Tibial nerve (tissue), 4 donors: Measurements from ENCODE around the gene MED19.

ENCODE experiments used
- EP300 ChIP-seq, 2 donors: sonication (generic); formaldehyde crosslinking; IDR thresholded peaks; one replicate each; pipeline ENCODE4 v1.6.1; 2017; ENCODE audit warnings: antibody characterized with exemption in 2 of 2, mild to moderate bottlenecking in 1 of 2
- POLR2A ChIP-seq, 2 donors: fragments of 450-650 bp; IDR thresholded peaks; one replicate each; pipeline ENCODE4 v1.6.1; 2017; ENCODE audit warnings: antibody characterized with exemption in 2 of 2, mild to moderate bottlenecking in 2 of 2, moderate library complexity in 2 of 2
- TF ChIP-seq, protein P1 (sequence below), 5 experiments: fragments of 200-600 bp in 3 of 5; fragments of 450-650 bp in 2 of 5; sonication (generic) in 3 of 5; IDR thresholded peaks; one replicate each; pipeline ENCODE4 v1.5.1; 2016 to 2019; ENCODE audit warnings: antibody characterized with exemption in 5 of 5, mild to moderate bottlenecking in 3 of 5, moderate library complexity in 2 of 5

DNA sequence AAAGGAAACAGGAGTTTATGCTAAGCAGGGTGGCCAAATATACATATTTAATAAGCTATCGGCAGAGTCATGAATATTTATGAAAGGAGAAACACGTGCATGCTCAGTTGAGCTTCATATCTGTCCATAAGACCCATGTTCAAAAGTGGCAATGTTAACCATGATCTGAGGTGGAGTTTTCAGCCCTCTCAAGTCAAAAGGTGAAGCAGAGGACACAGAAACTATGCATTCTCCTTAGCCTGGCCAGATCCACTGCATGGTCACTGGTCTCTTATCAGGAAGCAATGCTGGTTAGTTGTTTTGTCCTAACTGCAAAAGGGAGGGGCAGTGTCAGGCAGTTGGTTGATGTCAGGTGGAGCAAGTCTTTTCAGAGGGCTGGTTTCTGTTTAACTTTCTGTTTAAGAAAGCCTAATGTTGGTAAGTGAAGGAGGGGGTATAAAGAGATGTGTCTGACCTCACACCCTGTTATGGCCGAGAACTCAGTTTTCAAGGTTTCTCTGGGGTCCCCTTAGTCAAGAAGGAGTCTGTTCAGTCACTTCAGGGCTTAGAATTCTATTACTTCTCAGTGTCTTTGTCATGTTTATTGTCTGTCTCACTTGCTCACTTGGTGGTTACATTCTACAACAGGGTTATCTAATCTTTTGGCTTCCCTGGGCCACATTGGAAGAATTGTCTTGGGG lies 23.7 kb upstream of the MED19 start:
- TF ChIP-seq, protein P1, sequence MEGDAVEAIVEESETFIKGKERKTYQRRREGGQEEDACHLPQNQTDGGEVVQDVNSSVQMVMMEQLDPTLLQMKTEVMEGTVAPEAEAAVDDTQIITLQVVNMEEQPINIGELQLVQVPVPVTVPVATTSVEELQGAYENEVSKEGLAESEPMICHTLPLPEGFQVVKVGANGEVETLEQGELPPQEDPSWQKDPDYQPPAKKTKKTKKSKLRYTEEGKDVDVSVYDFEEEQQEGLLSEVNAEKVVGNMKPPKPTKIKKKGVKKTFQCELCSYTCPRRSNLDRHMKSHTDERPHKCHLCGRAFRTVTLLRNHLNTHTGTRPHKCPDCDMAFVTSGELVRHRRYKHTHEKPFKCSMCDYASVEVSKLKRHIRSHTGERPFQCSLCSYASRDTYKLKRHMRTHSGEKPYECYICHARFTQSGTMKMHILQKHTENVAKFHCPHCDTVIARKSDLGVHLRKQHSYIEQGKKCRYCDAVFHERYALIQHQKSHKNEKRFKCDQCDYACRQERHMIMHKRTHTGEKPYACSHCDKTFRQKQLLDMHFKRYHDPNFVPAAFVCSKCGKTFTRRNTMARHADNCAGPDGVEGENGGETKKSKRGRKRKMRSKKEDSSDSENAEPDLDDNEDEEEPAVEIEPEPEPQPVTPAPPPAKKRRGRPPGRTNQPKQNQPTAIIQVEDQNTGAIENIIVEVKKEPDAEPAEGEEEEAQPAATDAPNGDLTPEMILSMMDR (IDR thresholded peaks at IDR 0.05) = no peak
- TF ChIP-seq POLR2A (IDR thresholded peaks at IDR 0.05) (no peak), EP300 (IDR thresholded peaks at IDR 0.05) (no peak)
